HCT116 (cell line): Measurements from ENCODE around the gene TERT. TPM values are rescaled to one million over a fixed set of nuclear protein-coding genes. Genes with fewer than 3 reads are reported as not detected.

Experiments used
- ATAC-seq: fragments of 200-7000 bp; cut with Tn5 transposase; 2 replicates; pipeline ENCODE4 v1.9.1; 2020; ENCODE audit warnings: mild to moderate bottlenecking, moderate library complexity
- BruUV-seq: library from RNA; stranded (reverse); fragments of 400-500 nt; replicated peaks from 2 replicates; lab custom pipeline; 2021; lab: Mats Ljungman, UMichigan
- CTCF ChIA-PET: fragments of 300-600 bp; sonication (Branson Sonifier 250); formaldehyde crosslinking; loops from one replicate; lab custom pipeline; 2021; ENCODE audit warnings: antibody characterized with exemption; lab: Charles Lee
- POLR2A ChIA-PET: fragments of 300-600, 350-600 bp; sonication (Branson Sonifier 250); formaldehyde crosslinking; loops from one replicate; lab custom pipeline; 2021; ENCODE audit warnings: antibody characterized with exemption; lab: Charles Lee
- RAD21 ChIA-PET, 2 experiments: fragments of 300-600 bp; sonication (Branson Sonifier 250); formaldehyde crosslinking; loops; one replicate each; lab custom pipeline; 2023; ENCODE audit warnings: low total read pairs in 2 of 2; ENCODE audit not compliant: uncharacterized antibody in 2 of 2, unreplicated experiment in 2 of 2, low non-redundant PET in 1 of 2; lab: Charles Lee
- DNase-seq: peaks from one replicate; pipeline ENCODE4 v3.0.0-alpha.2; 2010; ENCODE audit warnings: low read depth, low spot score
- H2AFZ ChIP-seq: fragments of 200-600 bp; shearing (Covaris generic), sonication (generic); 2 replicates; pipeline ENCODE4 v1.6.1; 2017; ENCODE audit warnings: low read depth, mixed run types, mixed read lengths, antibody characterized with exemption, low read length; ENCODE audit not compliant: poor library complexity, severe bottlenecking
- H3K27ac ChIP-seq: 2 replicates; pipeline ENCODE4 v1.5.1; 2012; ENCODE audit warnings: low read depth, low read length
- H3K27me3 ChIP-seq: fragments of 200-600 bp; sonication (generic); 2 replicates; pipeline ENCODE4 v1.6.1; 2016; ENCODE audit warnings: mixed run types, low read length, mixed read lengths; ENCODE audit not compliant: insufficient read depth
- H3K36me3 ChIP-seq, 2 experiments: fragments of 200-500 bp in 1 of 2; fragments of 200-600 bp in 1 of 2; sonication (Bioruptor generic) in 1 of 2; sonication (generic) in 1 of 2; 2 replicates each; pipeline versions ENCODE4 v1.5.1 to v1.6.1; 2014 to 2016; ENCODE audit warnings: low read length in 2 of 2, inconsistent platforms in 1 of 2, mixed read lengths in 1 of 2, mixed run types in 1 of 2; ENCODE audit not compliant: insufficient read depth in 2 of 2, control insufficient read depth in 1 of 2
- H3K4me1 ChIP-seq, 2 experiments: fragments of 200-600 bp in 1 of 2; sonication (generic) in 1 of 2; 2 replicates each; pipeline versions ENCODE4 v1.5.1 to v1.6.1; 2012 to 2017; ENCODE audit warnings: low read length in 2 of 2, inconsistent platforms in 1 of 2, mild to moderate bottlenecking in 1 of 2, mixed read lengths in 1 of 2, mixed run types in 1 of 2, moderate library complexity in 1 of 2; ENCODE audit not compliant: insufficient read depth in 2 of 2, control insufficient read depth in 1 of 2
- H3K4me2 ChIP-seq: fragments of 200-600 bp; sonication (generic); 2 replicates; pipeline ENCODE4 v1.6.1; 2017; ENCODE audit warnings: mixed run types, low read length, mixed read lengths
- H3K4me3 ChIP-seq, 2 experiments: fragments of 200-600 bp in 1 of 2; sonication (generic) in 1 of 2; replicated peaks in 1 of 2; 2 replicates each; pipeline ENCODE4 v1.5.1; 2011 to 2016; ENCODE audit warnings: low read length in 2 of 2, control low read depth in 1 of 2, low read depth in 1 of 2, mild to moderate bottlenecking in 1 of 2, mixed read lengths in 1 of 2, mixed run types in 1 of 2
- H3K79me2 ChIP-seq: fragments of 200-600 bp; sonication (generic); 2 replicates; pipeline ENCODE4 v1.6.1; 2017; ENCODE audit warnings: mild to moderate bottlenecking, mixed run types, low read length, moderate library complexity, mixed read lengths; ENCODE audit not compliant: insufficient read depth
- H3K9ac ChIP-seq: fragments of 200-600 bp; sonication (generic); 2 replicates; pipeline ENCODE4 v1.6.1; 2016; ENCODE audit warnings: low read length, mixed read lengths
- H3K9me2 ChIP-seq: fragments of 200-600 bp; sonication (generic), shearing (Covaris generic); 2 replicates; pipeline ENCODE4 v1.6.1; 2017; ENCODE audit warnings: mixed run types, mild to moderate bottlenecking, moderate library complexity; ENCODE audit not compliant: insufficient read depth
- H3K9me3 ChIP-seq, 2 experiments: fragments of 200-500 bp in 1 of 2; fragments of 200-600 bp in 1 of 2; sonication (Bioruptor generic) in 1 of 2; sonication (generic) in 1 of 2; 2 replicates each; pipeline ENCODE4 v1.6.1; 2014 to 2017; ENCODE audit warnings: low read length in 2 of 2, mixed read lengths in 2 of 2, inconsistent platforms in 1 of 2, low read depth in 1 of 2, mild to moderate bottlenecking in 1 of 2, mixed run types in 1 of 2, moderate library complexity in 1 of 2; ENCODE audit not compliant: control insufficient read depth in 1 of 2, insufficient read depth in 1 of 2
- H4K20me1 ChIP-seq: fragments of 200-600 bp; sonication (generic), shearing (Covaris generic); 2 replicates; pipeline ENCODE4 v1.6.1; 2017; ENCODE audit warnings: mixed run types, mild to moderate bottlenecking, moderate library complexity; ENCODE audit not compliant: insufficient read depth
- ATF3 ChIP-seq: IDR thresholded peaks from 2 replicates; pipeline ENCODE4 v1.6.1; 2012
- CBX3 ChIP-seq: IDR thresholded peaks from 2 replicates; pipeline ENCODE4 v1.6.1; 2012; ENCODE audit warnings: low read depth
- CEBPB ChIP-seq: IDR thresholded peaks from 2 replicates; pipeline ENCODE4 v1.6.1; 2012; ENCODE audit warnings: low read depth
- CTCF ChIP-seq, 3 experiments: fragments of 200-600 bp in 1 of 3; sonication (generic) in 1 of 3; IDR thresholded peaks in 2 of 3; conservative IDR thresholded peaks in 1 of 3; 2 replicates each; pipeline ENCODE4 v1.5.1; 2012 to 2017; ENCODE audit warnings: low read depth in 2 of 3, low read length in 2 of 3, antibody characterized with exemption in 1 of 3, borderline replicate concordance in 1 of 3, control low read depth in 1 of 3, mild to moderate bottlenecking in 1 of 3, mixed read lengths in 1 of 3, mixed run types in 1 of 3, moderate library complexity in 1 of 3; ENCODE audit not compliant: insufficient read depth in 1 of 3
- EGR1 ChIP-seq: IDR thresholded peaks from 2 replicates; pipeline ENCODE4 v1.6.1; 2012; ENCODE audit warnings: low read depth
- ELF1 ChIP-seq: IDR thresholded peaks from 2 replicates; pipeline ENCODE4 v1.6.1; 2012; ENCODE audit warnings: low read depth, borderline replicate concordance
- EZH2 ChIP-seq: fragments of 200-600 bp; sonication (generic); IDR thresholded peaks from 2 replicates; pipeline ENCODE4 v1.6.1; 2017; ENCODE audit warnings: antibody characterized with exemption, mixed run types
- EZH2phosphoT487 ChIP-seq: fragments of 200-600 bp; IDR thresholded peaks from 2 replicates; pipeline ENCODE4 v1.6.1; 2018; ENCODE audit warnings: antibody characterized with exemption, borderline replicate concordance
- FOSL1 ChIP-seq: IDR thresholded peaks from 2 replicates; pipeline ENCODE4 v1.6.1; 2012; ENCODE audit warnings: low read depth
- JUND ChIP-seq: IDR thresholded peaks from 2 replicates; pipeline ENCODE4 v1.6.1; 2012
- MAX ChIP-seq: IDR thresholded peaks from 2 replicates; pipeline ENCODE4 v1.6.1; 2012
- POLR2AphosphoS5 ChIP-seq: IDR thresholded peaks from 2 replicates; pipeline ENCODE4 v1.6.1; 2011; ENCODE audit warnings: mild to moderate bottlenecking, low read depth, low read length, moderate library complexity
- REST ChIP-seq: IDR thresholded peaks from 2 replicates; pipeline ENCODE4 v1.6.1; 2012; ENCODE audit warnings: low read depth
- SP1 ChIP-seq: IDR thresholded peaks from 2 replicates; pipeline ENCODE4 v1.6.1; 2012; ENCODE audit warnings: low read depth
- SRF ChIP-seq: IDR thresholded peaks from 2 replicates; pipeline ENCODE4 v1.6.1; 2012; ENCODE audit warnings: low read depth
- YY1 ChIP-seq: IDR thresholded peaks from 2 replicates; pipeline ENCODE4 v1.6.1; 2011; ENCODE audit warnings: low read length, low read depth, moderate library complexity, mild to moderate bottlenecking; ENCODE audit not compliant: insufficient replicate concordance; ENCODE audit errors: extremely low read depth
- ZBTB33 ChIP-seq: IDR thresholded peaks from 2 replicates; pipeline ENCODE4 v1.6.1; 2011; ENCODE audit warnings: mild to moderate bottlenecking, low read length, moderate library complexity; ENCODE audit not compliant: insufficient replicate concordance; ENCODE audit errors: extremely low read depth
- ZFX ChIP-seq: fragments of 450-650 bp; IDR thresholded peaks from 2 replicates; pipeline ENCODE4 v1.6.1; 2017
- ZNF274 ChIP-seq: fragments of 200-500 bp; sonication (Bioruptor generic); IDR thresholded peaks from 2 replicates; pipeline ENCODE4 v1.6.1; 2014; ENCODE audit warnings: mild to moderate bottlenecking, low read depth, low read length, inconsistent platforms
- intact Hi-C: fragments of 100-400 bp; cut with micrococcal nuclease; formaldehyde crosslinking; loops from 2 replicates; pipeline ENCODE4 v1.10.0; 2022
- total RNA-seq: library from RNA; stranded (reverse); gene quantifications from one replicate; pipeline ENCODE4 v1.2.1, GENCODE V29; 2021; ENCODE audit not compliant: unreplicated experiment

The TERT gene
- total RNA-seq, 1 experiment from 2014 or later: 6.9 TPM

GRCh38 chr5:1241509-1242080 is 53.3 kb downstream of the TERT start:
- H3K27ac ChIP-seq: no peak overlapping the region
- no TSS peak for BruUV-seq

More at GRCh38 chr5:1241509-1242080, 53.3 kb downstream of the TERT start:
- H3K4me1 ChIP-seq: no peaks in the 10 kb centered on the region
- no peaks in the 10 kb centered on the region for H3K79me2 ChIP-seq
- no peak overlapping the region for H3K4me2 ChIP-seq
- ATAC-seq (no peak), DNase-seq (no peak)
- intact Hi-C loops: no loop called here
- no peak for TF ChIP-seq ZFX
- TF ChIP-seq REST: no peak
- TF ChIP-seq EGR1: no peak
- no peak for TF ChIP-seq SP1
- no peak for TF ChIP-seq ELF1
- TF ChIP-seq YY1: no peak
- TF ChIP-seq ZNF274: no peak
- no peak for TF ChIP-seq EZH2
- no peak for TF ChIP-seq ATF3
- TF ChIP-seq FOSL1: no peak
- TF ChIP-seq CEBPB: no peak
- no peak for TF ChIP-seq JUND
- no peak for TF ChIP-seq MAX
- TF ChIP-seq POLR2AphosphoS5: no peak
- no peak for TF ChIP-seq EZH2phosphoT487
- no peak for TF ChIP-seq SRF
- TF ChIP-seq ZBTB33: no peak
- no peak for TF ChIP-seq CTCF (IDR thresholded peaks at IDR 0.05 in 2 of 3, conservative IDR thresholded peaks at IDR 0.05 in 1 of 3; ENCODE audit: borderline replicate concordance in 1 of 3, insufficient read depth in 1 of 3, low read depth in 2 of 3, low read length in 2 of 3)
- no peak for TF ChIP-seq CBX3
- no peak overlapping the region for H3K4me3 ChIP-seq
- H3K9me3 ChIP-seq: no peaks in the 10 kb centered on the region; a peak in 1 of 4 replicates
- CTCF ChIA-PET: no interaction called here
- RAD21 ChIA-PET: no interaction called here
- H4K20me1 ChIP-seq: no peaks in the 10 kb centered on the region
- H3K9ac ChIP-seq: no peak overlapping the region
- POLR2A ChIA-PET: no interaction called here
- H3K36me3 ChIP-seq: no peaks in the 10 kb centered on the region
- H3K9me2 ChIP-seq: no peaks in the 10 kb centered on the region
- H3K27me3 ChIP-seq: no peaks in the 10 kb centered on the region
- H2AFZ ChIP-seq: no peak overlapping the region
